HG02852 (cell line): ENCODE data around the gene RING1.

Experiments used
- ATAC-seq: cut with Tn5 transposase; IDR thresholded peaks from one replicate; pipeline ENCODE4 v1.9.1; 2021; ENCODE audit warnings: mild to moderate bottlenecking, moderate library complexity; ENCODE audit not compliant: unreplicated experiment

RING1 gene

GRCh38 chr6:33171880-33172687 is 36.2 kb upstream of the RING1 start:
- ATAC-seq: no peak

DNA sequence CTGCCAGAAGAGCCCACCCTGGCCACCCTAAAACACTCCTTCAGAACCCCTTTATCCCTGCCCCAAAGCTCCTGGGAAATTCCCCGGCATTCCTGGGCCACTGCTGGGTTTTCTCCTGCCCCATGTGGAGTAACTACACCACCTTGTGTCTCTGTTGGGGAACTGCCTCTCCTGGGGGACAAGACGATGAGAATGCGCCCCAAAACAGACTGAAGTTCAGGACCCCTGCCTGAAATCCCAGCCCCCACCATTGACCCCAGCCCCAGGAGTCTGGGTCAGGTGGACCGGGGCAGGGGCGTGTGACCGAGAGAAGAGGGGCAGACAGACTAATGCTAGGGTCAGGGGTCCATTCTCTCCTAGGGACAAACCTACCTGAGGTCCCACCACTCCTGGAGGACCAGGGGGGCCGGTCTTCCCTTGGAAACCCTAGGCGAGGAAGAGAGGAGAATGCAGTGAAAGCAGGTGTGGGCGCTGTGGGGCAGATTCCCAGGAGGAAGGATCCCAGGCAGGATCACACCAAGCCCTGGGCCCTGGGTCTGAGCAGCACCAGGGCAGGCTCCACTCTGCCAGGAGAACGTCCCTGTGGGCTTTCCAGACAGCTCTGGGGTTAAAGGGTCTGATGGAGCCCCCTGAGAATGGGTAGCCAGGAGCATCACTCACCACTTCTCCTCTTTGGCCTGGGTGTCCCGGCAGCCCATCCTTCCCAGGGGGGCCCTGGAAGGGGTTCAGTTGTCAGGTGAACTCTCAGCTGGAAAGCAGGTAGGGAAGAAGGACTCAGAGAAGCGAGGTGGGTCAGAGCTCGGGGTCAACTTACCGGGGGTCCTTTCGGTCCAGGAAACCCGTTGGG is 35.4 kb upstream of the RING1 start:
- no peak for ATAC-seq

- no peak for ATAC-seq
Measured at GRCh38 chr6:33173535-33174180, 34.6 kb upstream of the RING1 start.

- ATAC-seq: no peak
Measured at GRCh38 chr6:33174784-33175183, 33.5 kb upstream of the RING1 start.

- no peak for ATAC-seq
Measured at GRCh38 chr6:33175436-33176069, 32.7 kb upstream of the RING1 start.

DNA sequence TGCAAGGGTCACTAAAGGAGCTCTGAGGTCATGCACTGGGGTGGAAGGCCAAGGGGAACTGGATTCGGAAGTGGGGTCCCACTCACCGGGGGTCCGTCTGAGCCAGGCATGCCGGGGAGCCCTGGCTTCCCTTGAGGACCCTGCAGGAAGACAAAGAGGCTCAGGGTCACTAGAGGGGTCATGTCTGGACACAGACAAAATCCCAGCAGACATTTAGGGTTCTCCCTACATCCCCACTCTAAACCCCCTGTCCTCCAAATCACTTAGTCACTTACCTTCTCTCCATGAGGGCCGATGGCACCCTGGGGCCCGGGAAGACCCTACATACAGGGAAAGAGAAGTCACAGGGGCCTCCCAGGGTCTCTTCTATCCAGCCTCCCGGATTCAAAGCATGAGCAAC is 31.4 kb upstream of the RING1 start:
- ATAC-seq: no peak

DNA sequence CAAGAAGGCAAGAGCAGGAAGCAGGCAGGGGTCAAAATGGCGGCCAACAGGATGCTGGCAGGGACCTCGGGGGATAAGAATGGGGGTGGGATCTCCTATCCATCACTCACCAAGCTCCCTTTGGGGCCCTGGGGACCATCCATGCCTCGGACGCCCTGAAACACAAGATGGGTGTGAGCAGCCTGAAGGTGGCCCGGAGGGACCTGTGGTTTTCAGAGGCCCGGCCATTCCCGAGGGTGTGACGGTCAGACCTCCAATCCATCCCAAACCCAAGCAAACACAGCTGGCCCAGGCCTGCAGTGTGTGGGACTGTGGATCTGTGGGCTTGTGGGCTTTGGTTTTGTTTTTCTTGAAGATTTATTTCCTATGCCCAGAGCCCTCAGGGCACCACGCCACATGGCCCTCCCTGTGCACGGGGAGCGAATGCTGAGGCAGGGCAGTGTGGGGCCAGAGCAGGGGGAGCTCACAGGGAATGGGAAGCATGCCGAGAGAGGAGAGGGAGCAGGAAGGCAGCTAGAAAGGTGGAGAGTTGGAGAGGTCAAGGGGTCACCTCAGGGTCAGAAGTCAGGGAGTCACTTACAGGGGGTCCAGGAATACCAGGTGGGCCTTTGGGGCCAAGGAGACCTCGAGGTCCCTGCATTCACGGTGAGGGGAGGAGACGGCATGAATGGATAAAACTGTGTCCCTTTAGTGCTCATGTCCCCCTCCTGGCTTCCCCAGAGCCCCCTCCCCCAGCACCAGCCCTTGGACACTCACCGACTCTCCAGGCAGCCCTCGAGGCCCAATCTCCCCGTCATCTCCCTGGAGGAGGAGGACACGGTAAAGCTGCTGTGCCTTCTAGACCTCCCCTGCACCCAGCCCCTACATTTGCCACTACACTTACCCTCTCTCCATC is 30.5 kb upstream of the RING1 start:
- ATAC-seq: no peak

GRCh38 chr6:33178755-33179475 is 29.4 kb upstream of the RING1 start:
- ATAC-seq: no peak

DNA sequence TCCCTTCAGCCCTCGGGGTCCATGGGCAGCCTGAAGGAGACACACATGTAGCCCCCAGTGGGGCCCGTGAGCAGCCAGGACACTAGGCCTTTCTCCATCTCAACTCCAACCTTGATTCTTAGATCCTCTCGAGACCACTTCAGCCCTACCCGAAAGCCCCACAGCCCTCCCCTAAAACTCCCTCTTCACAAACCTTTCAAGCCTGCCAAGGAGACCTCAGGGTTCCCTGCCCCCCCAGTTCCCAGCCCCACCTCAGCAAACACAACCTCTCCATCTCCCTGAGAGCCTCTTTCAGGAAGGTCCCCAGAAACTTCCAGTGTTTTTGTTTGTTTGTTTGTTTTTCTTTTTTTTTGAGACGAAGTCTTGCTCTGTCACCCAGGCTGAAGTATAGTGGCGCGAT is 27.2 kb upstream of the RING1 start:
- no peak for ATAC-seq

- no peak for ATAC-seq
Measured at GRCh38 chr6:33183071-33183683, 25.1 kb upstream of the RING1 start.

- no peak for ATAC-seq
Measured at GRCh38 chr6:33185190-33185589, 23.1 kb upstream of the RING1 start.

DNA sequence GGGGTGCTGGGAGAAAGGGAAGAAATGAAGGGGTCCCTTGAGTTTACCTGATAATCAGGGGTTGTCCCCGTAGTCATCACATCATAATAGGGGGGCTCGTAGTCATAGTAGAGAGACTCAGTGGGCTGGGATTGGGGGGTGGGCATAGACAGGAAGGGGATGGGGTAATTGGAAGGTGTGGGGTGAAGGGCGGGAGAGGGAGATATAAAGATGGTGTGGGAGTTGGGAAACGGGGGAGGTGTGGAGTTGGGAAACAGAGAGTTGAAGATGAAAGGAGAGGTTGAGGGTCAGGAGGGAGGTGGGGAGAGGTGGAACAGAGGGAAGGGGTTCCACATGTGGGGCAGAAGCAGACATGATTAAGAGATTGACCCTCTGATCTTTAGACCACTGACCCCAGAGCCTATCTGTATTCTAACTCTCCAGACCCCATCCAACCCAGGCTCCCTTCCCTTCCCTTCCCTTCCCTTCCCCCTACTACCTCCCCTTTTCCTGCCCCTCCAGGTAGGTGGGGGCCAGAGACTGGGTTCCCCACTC is 22.6 kb upstream of the RING1 start:
- no peak for ATAC-seq

DNA sequence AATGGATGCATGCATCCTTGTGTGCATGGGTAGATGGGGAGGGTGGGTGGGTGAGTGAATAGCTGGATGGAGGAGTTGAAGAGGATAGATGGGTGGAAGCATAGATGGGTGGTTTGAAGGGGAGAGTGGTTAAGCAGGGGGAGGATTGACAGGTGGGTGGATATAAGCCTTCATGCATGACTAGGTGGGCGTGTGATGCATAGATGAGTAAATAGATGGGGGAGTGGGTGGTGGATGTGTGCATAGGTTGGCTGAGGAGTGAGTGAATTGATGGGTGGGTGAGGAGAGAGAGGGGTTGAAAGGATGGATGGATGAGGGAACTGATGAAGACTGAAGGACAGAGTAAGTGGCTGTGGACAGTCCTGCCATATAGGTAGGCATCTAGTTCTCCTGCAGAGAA is 20.5 kb upstream of the RING1 start:
- ATAC-seq: no peak

- ATAC-seq: no peak
Measured at GRCh38 chr6:33189164-33189563, 19.1 kb upstream of the RING1 start.

GRCh38 chr6:33189625-33190448 is 18.5 kb upstream of the RING1 start:
- no peak for ATAC-seq

DNA sequence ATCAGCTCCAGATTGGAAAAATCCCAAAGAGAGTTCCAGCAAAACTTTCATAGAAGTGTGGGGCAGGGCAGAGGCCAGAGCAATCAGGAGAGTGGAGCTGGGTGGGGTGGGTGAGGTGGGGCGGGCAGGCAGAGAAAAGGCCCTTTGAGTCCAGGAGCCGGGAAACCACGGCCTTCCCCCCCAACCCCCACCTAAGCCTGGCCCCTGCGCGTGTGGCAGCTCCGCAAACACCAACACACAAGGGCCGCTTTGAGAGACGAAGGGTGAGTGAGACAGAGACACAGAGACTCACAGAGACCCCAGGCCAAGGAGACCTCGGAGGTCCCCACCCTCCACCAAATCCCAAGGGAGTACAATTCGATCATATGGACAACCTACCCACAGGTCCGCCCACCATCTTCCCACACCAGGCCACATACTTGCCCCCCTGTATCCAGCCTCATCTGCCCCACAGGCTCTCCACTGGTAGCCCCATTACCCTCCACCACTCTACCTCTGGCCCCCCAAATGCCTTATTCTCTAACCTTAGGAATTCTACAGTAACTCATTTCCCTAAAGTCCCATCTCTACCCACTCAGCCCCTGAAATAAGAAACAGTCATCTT is 17.7 kb upstream of the RING1 start:
- ATAC-seq: no peak

DNA sequence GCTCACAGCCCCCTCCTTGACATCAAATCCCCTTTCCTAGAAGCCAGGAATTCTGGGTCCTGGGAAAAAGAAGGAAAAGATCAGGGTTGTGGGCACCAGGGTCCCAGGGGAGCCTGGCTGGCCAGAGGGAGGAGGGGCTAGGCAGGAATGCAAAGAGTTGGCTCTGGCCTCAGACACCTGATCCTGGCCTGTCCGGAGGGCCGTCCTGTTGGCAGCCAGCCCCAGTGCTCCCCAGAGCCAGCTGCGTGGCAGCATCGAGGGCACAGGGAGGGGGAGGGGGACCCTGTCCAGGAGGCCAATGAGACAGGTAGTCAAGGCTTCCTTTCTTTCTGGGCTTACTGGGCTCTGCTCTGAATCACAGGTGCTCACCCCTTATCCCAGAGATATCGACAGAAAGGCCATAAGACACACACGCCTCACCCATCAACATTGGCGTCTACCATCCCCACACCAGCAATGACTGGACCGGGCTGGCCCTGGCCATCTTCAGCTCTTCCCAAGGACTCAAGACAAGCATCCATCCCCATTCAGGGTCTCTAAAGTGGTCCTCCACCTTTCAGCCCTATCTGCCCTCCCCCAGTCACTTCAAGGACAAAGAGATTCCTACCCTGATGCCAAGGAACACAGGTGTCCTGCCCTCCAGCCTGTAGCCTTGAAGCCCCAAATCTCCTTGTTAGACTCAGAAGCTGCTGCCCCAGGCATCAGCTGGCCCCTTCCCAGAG is 16.8 kb upstream of the RING1 start:
- no peak for ATAC-seq
